RKO (cell line): ENCODE results near the gene SPTLC2.
"Not testable (repeated sequence)": the region's sequence is repeated elsewhere in the genome, so short reads cannot be mapped to it uniquely, and the experiment has no call there.

Experiments used
- DNase-seq: peaks from one replicate; pipeline ENCODE4 v3.0.0-alpha.2; 2016; ENCODE audit warnings: low spot score

SPTLC2 gene

DNA sequence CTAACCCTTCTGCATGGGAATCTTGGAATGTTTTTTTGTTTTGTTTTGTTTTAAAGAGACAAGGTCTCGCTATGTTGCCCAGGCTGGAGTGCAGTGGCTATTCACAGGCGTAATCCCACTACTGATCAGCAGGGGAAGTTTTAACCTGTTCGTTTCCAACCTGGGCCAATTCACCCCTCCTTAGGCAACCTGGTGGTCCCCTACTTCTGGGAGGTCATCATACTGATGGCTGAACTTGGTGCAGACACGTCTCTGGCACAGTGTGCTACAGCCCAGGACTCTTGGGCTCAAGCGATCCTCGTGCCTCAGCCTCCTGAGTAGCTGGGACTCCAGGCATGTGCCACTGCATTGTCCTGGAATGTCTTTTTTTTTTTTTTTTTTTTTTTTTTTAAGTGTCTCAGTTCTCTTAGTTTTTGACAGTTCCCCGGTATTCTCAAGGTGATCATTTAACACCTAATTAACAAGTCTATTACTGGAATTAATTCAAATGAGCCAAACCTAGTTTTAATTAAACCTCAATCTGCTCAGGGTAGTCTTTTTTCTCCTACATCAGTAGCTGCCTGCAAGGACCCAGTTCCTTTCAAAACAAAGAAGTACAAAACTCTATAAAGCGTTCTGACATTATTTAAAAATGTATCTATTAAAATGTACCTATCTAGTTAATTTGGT is 68.8 kb downstream of the SPTLC2 start:
- no peak for DNase-seq

DNA sequence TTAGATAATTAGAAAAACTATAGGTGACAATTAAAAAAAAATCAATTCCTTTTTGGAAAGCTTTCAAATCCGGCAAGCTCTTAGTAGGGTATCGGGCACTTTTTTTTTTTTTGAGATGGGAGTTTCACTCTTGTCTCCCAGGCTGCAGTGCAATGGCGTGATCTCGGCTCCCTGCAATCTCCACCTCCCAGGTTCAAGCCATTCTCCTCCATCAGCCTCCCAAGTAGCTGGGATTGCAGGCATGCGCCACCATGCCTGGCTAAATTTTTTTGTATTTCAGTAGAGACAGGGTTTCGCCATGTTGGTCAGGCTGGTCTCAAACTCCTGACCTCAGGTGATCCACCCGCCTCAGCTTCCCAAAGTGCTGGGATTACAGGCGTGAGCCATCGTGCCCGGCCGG is 71.3 kb downstream of the SPTLC2 start:
- not testable (repeated sequence) for DNase-seq

DNA sequence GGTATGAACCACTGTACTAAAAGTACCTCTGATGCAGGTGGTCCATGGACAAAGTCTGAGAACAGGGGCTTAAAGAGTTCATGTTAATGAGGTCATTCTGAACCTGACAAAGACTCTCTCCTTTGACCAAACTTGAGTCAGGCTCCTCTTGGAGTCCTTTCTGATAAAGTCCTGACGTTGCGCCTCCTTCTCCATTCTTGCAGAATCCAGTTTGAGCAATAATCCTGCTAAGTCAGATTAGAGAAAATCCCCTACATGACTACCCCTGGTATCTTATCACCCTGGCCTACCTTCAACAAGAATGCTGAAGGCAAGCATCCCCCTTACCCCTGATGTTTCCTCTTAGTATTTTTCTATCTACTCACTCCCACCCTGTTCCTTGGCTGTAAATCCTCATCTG is 71.9 kb downstream of the SPTLC2 start:
- DNase-seq: no peak

DNA sequence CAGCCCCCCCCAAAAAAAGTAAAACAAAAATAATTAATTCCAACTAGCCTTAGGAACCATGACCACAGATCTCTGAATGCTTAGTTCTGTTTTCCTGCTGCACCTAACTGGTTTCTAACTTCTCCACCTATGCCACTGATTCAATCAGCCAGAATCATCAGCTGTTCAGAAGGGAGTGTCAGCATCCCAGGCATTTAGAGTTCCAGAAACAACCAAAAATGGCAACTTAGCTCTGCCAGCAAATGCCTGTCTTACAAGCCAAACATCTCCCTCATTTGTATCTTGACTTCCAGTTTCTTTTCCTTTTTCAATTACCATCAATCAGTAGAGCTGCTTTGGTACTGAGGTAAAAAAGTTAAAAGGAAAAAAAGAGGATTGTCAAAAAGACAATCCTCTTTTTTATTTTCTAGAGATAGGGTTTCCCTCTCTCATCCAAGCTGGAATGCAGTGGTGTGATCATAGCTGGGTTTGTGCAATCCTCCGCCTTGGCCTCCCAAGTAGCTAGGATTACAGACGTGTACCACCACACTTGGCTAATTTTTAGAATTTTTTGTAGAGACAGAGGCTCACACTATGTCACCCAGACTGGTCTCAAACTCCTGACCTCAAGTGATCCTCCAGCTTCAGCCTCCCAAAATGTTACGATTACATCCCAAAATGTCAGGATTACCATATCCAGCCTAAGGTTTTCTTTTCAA is 72.7 kb downstream of the SPTLC2 start:
- DNase-seq: no peak

DNA sequence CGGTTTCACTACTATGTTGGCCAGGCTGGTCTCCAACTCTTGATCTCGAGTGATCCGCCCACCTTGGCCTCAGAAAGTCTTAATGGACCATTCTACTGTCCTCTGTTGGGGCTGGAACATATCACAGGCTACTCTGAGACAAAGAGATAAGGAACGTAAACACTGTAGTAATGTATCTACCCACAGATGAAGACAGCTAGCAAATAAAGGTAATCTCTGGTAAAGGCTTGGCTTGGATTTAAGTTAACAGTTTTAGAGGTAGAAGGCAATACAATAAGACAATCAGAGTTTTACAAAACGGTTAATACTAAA is 73.2 kb downstream of the SPTLC2 start:
- no peak for DNase-seq

DNA sequence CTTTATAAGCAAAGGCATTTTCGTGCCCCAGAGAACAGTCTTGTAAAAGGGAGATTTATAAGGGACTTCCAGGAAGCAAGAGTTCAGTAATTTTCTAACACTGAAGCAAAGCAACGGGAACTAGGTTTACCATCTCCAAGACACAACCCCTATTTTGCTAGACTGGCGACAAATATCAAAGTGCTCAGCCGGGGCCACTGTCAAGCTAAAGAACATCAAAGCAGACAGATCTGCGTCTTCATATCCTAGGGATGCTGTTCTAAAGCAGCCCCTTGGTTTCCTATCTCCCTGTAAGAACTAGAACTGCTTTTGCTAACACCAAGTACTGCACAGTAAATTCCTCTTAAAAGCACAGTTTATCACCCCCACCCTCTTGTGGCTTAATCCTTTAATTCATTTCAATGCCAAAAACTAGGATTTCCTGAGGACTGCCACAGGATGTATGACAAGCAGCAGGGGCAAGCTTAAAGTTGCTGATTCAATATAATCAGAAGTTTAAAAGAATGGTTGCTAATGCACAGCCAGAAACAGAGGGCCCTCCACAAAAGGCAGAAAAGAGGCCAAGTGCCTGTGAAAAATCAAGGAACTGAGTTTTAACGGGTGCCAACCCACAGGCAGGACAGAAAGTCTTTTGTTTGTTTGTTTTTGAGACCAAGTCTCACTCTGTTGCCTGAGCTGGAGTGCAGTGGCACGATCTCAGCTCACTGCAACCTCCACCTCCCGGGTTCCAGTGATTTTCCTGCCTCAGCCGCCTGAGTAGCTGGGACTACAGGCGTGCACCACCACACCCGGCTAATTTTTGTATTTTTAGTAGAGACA is 73.8 kb downstream of the SPTLC2 start:
- DNase-seq: no peak

DNA sequence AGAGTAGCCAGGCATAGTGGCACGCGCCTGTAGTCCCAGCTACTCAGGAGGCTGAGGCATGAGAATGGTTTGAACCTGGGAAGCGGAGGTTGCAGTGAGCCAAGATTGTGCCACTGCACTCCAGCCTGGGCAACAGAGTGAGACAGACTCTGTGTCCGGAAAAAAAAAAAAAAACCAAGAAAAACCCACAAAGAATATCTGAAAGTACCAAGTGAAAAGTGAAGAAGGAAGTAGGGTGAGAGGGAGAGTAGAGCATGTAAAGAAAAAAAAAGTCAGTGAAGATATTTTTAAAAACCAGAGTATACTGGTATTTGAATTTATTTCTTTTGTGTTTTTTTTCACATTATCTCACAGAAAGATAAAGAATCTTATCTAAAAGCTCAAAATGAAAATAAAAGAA is 74.5 kb downstream of the SPTLC2 start:
- no peak for DNase-seq

DNA sequence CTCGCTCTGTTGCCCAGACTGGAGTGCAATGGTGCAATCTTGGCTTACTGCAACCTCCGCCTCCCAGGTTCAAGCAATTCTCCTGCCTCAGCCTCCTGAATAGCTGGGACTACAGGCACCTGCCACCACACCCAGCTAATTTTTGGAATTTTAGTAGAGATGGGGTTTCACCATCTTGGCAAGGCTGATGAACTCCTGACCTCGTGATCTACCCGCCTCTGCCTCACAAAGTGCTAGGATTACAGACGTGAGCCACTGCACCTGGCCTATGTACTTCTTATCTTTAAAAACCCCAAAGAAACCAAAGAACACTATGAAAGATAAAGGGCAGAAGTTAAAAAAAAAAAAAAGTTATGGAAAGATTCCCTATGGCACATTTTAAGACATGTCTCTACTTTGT is 79.5 kb downstream of the SPTLC2 start:
- not testable (repeated sequence) for DNase-seq

DNA sequence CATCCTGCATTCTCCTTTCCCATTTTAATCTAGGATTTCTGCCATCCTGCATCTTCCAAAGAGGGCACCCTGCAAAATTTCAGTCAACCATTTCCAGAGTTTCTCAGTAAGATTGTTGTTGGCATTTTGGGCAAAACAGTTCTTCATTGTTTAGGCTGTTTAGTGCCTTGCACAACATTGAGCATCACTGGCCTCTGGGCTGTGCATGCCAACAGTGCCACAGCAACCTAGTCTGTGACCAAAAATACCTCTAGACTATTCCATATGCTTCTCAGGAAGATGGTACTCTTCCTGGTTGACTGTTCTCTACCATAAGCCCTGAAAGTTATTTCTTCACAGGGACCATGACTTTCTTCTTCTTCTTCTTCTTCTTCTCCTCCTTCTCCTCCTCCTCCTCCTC is 85.4 kb downstream of the SPTLC2 start:
- DNase-seq: no peak

DNA sequence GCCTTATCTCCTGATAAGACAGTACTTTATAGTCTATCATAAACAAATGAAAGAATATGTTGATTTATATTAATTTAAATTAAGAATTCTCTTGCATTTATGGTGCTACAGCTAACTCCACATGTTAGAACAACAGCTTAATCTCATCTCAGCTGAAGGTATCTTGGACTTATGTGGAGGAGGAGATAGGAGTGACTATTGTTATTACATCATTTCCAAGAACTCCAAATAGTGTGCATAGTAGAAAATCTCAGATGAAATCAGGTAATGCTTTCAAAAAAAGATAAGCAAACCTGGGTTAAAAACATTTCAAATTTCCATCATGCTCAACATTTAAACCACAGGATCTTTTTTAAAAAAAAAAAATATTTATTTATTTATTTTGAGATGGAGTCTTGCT is 86.5 kb downstream of the SPTLC2 start:
- DNase-seq: no peak

DNA sequence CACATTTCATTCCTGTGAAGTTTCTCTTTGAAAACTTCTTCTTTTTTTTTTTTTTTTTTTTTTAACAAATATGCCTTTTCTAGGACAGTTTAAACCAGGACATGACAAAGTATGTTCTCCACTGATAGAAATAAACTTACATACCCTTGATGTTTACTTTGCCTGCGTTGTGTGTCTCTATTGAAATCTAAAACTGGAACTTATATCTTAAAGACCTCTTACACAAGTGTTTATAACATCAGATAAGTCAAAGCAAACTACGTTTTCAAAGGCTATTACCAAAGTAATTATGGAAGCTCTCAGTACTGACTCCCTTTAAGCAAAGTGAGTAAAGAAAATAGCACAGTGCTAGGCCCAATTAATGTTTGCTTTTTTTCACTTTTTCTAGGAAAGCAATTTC is 87.2 kb downstream of the SPTLC2 start:
- DNase-seq: no peak

DNA sequence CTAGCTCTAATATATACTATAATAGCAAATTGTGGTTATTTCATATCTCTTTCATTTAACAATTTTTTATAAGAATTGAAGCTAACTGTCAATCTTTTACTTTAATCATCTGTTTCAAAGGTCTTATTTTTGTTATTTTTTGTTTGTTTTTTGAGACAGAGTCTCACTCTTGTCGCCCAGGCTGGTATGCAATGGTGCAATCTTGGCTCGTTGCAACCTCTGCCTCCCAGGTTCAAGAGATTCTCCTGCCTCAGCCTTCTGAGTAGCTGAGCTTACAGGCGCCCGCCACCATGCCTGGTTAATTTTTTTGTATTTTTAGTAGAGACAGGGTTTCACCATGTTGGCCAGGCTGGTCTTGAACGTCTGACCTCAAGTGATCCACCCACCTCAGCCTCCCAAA is 87.7 kb downstream of the SPTLC2 start:
- DNase-seq: not testable (repeated sequence)

DNA sequence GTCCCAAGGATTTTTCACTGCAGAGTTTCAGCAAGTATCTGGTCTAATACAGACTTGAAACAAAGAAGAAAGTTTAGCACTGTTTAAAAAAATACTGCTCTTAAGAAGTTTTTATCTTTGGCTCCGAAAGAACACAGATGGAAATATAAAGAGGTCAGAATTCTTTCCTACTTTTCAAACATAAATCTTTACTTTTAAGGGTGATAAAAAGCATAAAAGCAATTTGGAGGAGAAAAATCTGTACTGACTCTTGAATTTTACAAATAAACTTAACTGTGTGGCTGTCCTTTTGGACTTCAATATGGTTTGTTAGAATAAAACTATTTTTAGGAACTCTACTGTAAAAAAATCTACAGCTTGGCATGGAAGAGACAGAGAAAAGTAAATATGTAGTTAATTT is 90.2 kb downstream of the SPTLC2 start:
- DNase-seq: no peak

DNA sequence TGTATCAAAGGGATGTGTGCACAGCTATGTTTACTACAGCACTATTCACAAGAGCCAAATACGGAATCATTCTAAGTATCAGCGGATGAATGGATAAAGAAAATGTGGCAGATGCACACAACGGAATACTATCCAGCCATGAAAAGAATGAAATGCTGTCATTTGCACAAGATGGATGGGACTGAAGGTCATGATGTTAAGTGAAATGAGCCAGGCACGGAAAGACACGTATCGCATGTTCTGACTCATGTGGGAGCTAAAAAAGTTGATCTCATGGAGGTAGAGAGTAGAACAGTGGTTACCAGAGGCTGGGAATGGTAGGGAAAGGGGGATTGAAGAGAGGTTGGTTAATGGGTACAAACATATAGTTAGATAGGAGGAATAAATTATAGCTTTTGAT is 91.9 kb downstream of the SPTLC2 start:
- DNase-seq: no peak

DNA sequence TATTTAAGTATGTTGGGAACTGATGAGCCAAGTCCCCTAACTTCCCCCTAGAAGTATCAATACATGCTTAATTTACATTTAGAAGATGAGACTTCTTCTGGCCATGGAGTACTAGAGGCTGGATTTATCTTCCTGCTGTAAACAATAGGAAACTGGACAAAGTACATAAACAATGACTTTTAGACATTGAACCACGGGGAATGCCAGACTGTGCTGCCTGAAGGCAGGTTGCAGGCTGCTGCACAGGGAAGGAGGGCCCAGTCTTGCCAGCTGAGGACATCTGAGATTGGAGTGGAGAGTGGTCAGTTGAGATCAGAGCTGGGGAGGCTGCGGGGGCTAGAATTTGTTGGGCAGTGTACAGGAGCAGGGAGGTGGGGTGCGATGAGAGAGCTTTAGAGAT is 93.3 kb downstream of the SPTLC2 start:
- no peak for DNase-seq

DNA sequence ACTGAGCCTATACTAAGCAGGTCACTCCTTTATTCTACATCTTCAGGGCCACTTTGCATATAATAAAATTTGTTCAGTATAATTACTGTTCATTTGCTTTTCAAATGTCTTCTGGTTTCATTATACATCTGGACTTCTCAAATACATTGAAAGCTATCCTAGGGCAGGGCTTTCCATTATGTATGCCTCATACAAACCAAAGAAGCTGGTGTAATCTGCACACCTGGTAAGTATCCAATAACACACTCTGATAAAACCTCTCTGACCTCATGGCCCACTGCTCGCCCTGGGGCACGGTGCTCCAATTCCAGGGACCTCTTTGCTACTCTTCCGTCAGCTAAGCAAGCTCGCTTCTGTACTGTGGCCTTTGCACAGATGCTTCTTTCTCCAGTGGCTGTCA is 95.9 kb downstream of the SPTLC2 start:
- no peak for DNase-seq

DNA sequence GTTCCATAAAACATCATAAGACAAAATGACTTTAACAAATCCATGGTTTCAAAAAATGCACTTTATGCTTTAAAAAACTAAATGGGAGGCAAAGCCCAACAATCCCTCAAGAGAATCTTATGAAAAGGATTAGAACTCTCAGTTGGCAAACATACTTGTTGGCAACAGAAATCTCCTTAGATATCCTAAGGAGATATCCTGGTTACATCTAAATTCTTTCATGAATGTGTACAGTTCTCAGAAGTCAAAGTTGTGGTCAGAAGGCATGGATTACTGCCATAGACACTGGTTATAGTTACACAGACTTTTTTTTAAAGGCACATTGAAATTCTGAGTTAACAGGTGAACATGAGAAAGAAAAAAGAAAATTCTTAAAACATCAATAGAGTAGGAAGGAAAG is 100.3 kb downstream of the SPTLC2 start:
- DNase-seq: no peak

DNA sequence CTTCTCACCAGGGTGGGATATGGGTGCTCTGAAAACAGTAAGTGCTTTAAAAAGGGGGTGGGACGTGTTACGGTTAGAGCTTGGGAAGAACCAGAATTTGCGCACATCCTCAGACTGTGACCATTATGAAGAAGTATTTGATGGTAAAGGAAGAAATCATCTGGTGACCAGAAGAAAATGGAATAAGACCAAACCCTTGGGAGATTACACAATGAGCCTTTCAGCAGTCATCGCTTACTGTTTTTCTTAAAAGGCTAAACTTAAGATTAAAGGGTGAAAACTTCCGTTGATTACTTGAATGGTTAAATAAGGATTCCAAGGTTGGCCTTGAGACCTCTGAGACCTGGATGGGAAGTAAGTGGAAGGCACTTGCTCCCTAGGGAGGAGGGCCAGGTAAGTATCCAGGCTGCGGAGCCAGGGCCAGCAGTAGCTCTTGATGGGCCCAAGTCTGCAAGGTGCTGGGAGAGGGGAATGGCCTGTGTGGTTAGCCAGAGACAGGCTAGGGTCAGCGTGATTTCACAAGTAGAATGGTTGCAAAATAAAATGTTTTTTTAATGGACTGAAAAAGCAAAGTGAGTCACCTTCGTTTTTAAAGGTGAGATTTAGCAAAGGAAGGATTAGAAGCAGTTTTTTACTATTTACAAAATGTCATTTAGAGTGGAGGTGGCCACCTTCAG is 104.8 kb downstream of the SPTLC2 start:
- DNase-seq: no peak

DNA sequence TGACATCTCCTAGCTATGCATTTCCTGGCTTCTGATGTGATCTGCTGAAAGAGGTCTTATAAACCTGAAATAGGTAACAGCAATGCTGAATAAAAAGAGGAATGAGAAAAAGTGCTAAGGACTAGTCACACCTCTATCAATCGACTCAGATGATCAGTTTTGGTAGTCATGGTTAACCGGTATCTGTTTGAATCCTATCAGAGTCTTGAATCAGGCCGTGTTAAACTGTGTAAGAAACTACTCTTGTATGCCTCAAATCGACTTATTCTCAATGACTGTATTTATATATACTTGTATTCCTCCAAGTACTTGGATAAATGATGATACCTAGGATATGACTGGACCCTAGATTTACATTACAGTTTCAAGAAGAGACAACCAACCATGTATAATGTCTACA is 107.1 kb downstream of the SPTLC2 start:
- DNase-seq: no peak

DNA sequence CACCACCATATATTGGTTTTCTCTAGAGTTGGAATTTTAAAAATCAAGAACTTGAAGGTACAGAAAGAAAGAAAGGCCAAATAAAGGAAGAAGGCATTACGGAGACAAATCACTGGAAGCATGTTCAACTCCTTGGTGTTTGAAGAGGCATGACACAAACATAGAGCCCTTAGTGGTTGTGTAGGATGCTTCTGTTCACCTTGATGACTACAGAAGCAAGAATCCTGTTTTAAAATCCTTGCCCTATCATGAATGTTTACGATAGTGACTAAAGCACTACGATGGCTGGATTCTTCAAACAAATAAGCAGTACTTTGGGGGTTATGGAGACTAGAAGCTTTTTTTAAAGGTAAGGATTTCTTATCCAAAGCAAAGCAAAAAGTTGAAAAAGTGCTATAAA is 107.6 kb downstream of the SPTLC2 start:
- DNase-seq: no peak

DNA sequence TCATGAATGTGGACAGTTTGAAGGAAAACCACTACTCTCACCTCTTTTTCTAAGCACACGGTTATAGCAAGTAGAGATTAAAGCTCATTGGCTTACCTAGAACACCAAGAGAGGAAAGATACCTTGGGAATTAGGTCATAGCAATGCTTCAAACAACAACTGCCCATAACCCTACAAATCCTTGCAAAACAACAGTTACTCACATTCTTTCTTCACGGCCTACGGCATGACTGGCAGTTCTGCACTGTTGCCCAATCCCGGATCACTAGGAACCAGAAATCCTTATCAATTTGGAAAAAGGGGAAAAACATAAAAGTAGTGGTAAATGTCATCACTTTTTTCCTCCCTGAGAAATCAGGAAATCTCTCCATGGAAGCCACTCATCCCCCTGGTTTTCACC is 108.2 kb downstream of the SPTLC2 start:
- DNase-seq: no peak

DNA sequence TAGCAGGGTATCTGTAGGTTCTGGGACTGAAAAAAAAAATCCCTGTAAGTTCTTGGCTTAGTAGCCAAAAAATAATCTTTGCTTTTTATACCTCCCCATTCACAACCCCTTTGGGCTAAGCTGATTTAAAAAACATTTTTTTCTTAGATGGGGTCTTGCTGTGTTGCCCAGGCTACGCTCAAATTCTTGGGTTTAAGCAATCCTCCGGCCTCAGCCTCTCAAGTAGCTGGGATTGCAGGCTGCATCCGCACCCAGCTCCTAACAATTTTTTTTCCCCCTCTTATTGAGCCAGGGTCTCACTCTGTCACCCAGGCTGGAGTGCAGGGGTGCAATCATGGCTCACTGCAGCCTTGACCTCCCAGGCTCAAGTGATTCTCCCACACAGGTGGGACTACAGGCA is 108.7 kb downstream of the SPTLC2 start:
- no peak for DNase-seq

DNA sequence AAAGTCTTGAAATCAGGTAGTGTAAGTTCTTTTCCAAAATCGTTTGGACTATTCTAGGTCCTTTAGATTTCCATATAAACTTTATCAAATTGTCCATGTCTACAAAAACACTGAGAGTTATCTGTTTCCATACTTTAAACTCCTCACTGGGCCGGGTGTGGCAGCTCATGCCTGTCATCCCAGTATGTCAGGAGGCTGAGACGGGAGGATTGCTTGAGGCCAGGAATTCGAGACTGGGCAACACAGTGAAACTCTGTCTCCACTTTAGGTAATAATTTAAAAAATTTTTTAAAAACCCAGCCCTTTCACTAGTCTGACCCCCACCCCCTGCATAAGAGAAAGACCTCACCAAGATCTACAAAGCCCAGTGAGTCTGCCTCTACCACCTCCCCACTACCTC is 111.4 kb downstream of the SPTLC2 start:
- DNase-seq: no peak
